ENCODE data around the gene NBPF1. TPM values are rescaled to one million over a fixed set of nuclear protein-coding genes. Genes with fewer than 3 reads are reported as not detected.
"Not testable (repeated sequence)": the region's sequence is repeated elsewhere in the genome, so short reads cannot be mapped to it uniquely, and the experiment has no call there.

The NBPF1 gene
- polyA plus RNA-seq, 1 experiment: 28.3 TPM

DNA sequence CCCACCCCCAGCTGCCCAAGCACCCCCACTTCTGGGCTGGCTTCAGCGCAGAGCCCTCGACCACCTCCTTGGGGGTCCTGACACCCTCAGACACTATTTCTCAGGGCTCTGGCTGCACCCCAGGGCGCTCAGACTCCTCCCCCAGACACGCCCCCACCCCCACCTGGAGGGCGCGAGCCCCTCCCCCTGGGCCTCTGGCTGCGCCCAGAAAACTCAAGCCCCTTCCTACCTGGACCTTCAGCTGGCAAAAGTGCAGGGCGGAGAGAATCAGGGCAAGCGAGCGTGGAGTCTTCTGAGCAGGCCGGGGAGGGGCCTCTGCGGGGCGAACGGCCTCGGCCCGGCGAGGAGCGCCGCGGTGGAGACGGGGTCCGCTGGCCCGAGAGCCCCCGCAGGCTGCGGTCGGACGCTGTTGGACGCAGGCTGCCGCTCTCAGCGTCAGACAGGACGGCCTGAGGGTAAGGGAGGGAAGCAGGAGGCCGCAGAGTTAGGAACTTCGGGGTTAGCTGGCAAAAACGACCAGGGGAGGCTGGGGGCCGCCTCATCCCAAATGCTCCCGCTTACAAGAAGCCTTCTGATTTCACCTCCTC, 17.4 kb upstream of the NBPF1 start:
- TF ChIP-seq, protein P1, sequence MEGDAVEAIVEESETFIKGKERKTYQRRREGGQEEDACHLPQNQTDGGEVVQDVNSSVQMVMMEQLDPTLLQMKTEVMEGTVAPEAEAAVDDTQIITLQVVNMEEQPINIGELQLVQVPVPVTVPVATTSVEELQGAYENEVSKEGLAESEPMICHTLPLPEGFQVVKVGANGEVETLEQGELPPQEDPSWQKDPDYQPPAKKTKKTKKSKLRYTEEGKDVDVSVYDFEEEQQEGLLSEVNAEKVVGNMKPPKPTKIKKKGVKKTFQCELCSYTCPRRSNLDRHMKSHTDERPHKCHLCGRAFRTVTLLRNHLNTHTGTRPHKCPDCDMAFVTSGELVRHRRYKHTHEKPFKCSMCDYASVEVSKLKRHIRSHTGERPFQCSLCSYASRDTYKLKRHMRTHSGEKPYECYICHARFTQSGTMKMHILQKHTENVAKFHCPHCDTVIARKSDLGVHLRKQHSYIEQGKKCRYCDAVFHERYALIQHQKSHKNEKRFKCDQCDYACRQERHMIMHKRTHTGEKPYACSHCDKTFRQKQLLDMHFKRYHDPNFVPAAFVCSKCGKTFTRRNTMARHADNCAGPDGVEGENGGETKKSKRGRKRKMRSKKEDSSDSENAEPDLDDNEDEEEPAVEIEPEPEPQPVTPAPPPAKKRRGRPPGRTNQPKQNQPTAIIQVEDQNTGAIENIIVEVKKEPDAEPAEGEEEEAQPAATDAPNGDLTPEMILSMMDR (IDR thresholded peaks at IDR 0.05; ENCODE audit: insufficient read depth, low read depth, low read length): no peak
- no peak for DNase-seq (ENCODE audit: low read depth)
- Histone ChIP-seq H3K27me3 (ENCODE audit: control insufficient read depth, insufficient read depth, low read length) (no peaks in the 10 kb centered on the region), H3K4me3 (ENCODE audit: low read depth, low read length) (no peak overlapping the region), H3K36me3 (ENCODE audit: control insufficient read depth, insufficient read depth, low read length) (peaks cover 53% of the 10 kb centered on the region)
- CTCF ChIA-PET: interaction anchor here (0.8 to 3.0 kb wide), 3 partner anchors 10 to 78 kb away, joined by 3 to 13 read pairs (median 7); no protein-coding TSS in a partner anchor
- POLR2A ChIA-PET: no interaction called here

DNA sequence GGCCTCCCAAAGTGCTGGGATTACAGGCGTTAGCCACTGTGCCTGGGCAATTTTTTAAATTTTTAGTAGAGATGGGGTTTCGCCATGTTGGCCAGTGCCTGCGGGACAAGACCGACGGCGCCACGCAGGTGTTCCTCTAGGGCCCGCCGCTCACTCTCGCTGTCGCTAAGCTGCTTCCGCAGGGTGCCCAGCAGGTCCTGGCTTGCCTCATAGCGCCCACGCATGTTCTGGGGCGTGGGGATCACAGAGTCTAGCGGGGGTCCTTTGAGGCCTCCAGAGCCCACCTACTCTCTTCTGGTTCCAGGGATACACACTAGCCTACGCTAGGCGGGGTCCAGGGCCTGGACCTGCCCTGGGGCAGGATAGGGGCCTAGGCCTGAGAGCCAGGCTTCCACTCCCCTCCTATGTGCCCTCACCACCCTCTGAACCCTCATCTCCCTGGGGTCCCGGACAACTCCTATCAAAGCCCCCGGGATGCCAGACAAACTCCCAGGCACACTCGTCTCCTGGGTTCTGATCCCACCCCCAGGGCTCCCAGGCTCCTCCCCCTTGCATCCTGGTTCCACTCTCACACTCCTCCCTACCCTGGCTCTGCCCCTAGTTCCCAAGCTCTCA, 16.7 kb upstream of the NBPF1 start:
- H3K27me3 ChIP-seq (ENCODE audit: control insufficient read depth, insufficient read depth, low read length); DNase-seq (ENCODE audit: low read depth); H3K4me3 ChIP-seq (ENCODE audit: low read depth, low read length): not testable (repeated sequence)
- ChIA-PET POLR2A (interaction anchor here (0.5 kb wide), 1 partner anchor 116 kb away, joined by 4 read pairs; no protein-coding TSS in a partner anchor), CTCF (interaction anchor here (2.3 to 3.0 kb wide), 2 partner anchors 9 to 14 kb away, joined by 7 to 13 read pairs; no protein-coding TSS in a partner anchor)
- H3K36me3 ChIP-seq (ENCODE audit: control insufficient read depth, insufficient read depth, low read length): peaks cover 58% of the 10 kb centered on the region

DNA sequence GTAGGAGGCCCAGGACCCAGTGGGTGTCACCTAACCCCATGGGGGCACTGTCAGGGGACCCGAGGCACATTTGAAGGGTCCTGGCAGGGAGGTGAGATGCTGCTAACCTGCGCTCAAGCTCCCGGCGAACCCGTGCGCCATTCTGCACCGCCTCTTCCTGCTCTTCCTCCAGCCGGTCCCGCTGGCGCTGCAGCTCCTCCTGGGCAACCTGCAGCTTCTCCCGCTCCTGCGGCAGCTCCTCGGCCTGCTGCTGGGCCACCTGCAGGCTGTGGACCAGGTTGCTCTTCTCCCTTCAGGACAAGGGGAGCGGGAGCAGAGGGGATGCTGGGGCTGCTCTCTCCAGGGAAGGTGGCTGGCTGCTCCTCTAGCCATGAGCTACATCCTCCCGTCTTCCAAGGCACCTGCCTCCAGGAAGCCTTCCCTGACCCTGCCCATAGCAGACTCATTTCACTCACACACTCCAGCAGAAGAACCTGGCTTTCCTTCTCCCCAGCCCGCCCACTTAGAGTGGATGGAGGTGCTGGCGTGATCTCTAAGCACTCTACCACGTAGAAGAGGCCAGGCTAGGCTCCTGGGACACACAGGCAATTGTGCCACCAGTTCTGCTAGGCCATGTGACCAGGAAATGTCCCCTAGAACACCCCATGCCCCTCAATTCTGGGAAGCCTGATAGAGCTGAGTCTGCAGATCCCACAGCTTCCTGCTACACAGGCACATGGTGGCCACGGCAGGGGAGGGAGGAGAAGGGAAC, 15.2 kb upstream of the NBPF1 start:
- Histone ChIP-seq H3K27me3 (ENCODE audit: control insufficient read depth, insufficient read depth, low read length) (no peaks in the 10 kb centered on the region), H3K36me3 (ENCODE audit: control insufficient read depth, insufficient read depth, low read length) (peaks cover 59% of the 10 kb centered on the region), H3K4me3 (ENCODE audit: low read depth, low read length) (no peak overlapping the region)
- CTCF ChIA-PET: interaction anchor here (0.7 to 3.0 kb wide), 4 partner anchors 8 to 19 kb away, joined by 3 to 13 read pairs (median 4); no protein-coding TSS in a partner anchor
- POLR2A ChIA-PET: no interaction called here
- TF ChIP-seq, protein P1 (IDR thresholded peaks at IDR 0.05; ENCODE audit: insufficient read depth, low read depth, low read length): no peak
- no peak for DNase-seq (ENCODE audit: low read depth)

DNA sequence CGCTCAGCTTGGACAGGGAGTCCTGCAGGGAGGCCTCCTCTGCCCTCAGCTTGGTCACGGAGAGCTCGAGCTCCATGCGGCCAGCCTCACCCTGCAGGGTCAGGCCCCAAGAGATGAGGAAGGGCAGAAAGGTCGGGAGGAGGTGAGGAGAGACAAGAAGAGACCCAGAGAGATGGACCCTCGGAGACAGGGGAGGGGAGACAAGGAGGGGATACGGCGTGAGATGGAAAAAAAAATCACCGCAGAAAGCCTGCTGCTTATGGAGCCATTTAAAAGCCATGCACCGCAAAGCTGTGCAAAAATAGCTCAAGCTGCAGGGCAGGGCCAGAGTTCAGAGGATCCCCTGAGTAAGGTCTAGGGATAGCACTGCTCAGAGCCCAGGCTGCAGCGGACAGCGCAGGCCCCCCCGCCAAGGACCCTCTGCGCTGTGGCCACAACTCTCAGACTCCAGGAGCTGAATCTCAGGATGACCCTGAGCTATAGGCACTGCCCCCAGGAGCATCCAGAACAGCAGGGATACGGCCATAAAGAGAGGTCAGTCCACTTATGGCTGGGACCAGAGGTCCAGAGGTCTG, 13.1 kb upstream of the NBPF1 start:
- DNase-seq (ENCODE audit: low read depth); H3K27me3 ChIP-seq (ENCODE audit: control insufficient read depth, insufficient read depth, low read length); POLR2A ChIA-PET; H3K4me3 ChIP-seq (ENCODE audit: low read depth, low read length): not testable (repeated sequence)
- H3K36me3 ChIP-seq (ENCODE audit: control insufficient read depth, insufficient read depth, low read length): peaks cover 46% of the 10 kb centered on the region
- CTCF ChIA-PET: interaction anchor here (0.8 to 7.1 kb wide), 9 partner anchors 12 to 325 kb away, joined by 3 to 92 read pairs (median 4); partner anchors contain the start of gene NBPF1

DNA sequence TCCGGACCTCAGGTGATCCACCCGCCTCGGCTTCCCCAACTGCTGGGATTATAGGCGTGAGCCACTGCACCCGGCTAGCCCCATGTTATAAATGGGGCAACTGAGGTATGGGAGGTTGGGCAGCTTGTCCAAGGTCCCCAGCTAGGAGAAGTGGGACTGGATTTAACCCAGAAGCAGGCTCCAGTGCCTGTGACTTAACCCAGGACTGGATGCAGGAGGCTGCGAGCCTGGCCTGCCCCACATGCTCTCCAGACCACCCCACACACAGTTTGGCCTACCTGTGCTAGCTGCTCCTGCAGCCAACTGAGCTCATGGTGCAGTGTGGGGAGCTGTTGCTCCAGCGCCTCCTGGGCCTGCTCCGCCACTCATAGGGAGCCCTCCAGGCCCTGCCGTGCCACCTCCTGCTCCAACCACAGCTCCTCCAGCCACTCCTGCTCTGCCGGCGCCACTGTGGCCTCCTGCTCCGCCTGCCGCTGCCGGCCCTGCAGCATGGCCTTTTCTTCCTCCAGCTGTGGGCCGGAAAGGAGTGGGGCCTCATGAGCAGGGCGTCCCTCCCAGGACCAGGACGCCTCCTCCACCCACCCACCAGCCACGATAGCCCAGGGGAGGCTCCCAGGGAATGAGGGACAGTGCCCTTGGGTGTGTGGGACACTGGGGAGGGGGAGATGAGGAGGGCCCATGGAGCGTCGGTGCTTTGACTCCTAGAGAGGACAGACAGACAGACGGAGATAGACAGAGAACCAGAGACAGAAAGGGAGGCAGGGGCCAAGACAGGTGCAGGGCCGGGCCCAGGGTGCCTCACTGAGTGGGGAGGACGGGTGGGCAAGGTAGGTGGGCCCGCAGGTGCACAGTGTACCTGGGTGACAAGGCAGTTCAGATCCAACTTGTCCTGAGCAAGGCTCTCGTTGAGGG, 12.4 kb upstream of the NBPF1 start:
- H3K27me3 ChIP-seq (ENCODE audit: control insufficient read depth, insufficient read depth, low read length): no peaks in the 10 kb centered on the region
- no peak for DNase-seq (ENCODE audit: low read depth)
- TF ChIP-seq, protein P1 (IDR thresholded peaks at IDR 0.05; ENCODE audit: insufficient read depth, low read depth, low read length): no peak
- POLR2A ChIA-PET: no interaction called here
- H3K4me3 ChIP-seq (ENCODE audit: low read depth, low read length): no peak overlapping the region
- H3K36me3 ChIP-seq (ENCODE audit: control insufficient read depth, insufficient read depth, low read length): peaks cover 38% of the 10 kb centered on the region
- CTCF ChIA-PET: interaction anchor here (1.0 to 7.1 kb wide), 13 partner anchors 9 to 326 kb away, joined by 3 to 92 read pairs (median 7); partner anchors contain the start of gene NBPF1

DNA sequence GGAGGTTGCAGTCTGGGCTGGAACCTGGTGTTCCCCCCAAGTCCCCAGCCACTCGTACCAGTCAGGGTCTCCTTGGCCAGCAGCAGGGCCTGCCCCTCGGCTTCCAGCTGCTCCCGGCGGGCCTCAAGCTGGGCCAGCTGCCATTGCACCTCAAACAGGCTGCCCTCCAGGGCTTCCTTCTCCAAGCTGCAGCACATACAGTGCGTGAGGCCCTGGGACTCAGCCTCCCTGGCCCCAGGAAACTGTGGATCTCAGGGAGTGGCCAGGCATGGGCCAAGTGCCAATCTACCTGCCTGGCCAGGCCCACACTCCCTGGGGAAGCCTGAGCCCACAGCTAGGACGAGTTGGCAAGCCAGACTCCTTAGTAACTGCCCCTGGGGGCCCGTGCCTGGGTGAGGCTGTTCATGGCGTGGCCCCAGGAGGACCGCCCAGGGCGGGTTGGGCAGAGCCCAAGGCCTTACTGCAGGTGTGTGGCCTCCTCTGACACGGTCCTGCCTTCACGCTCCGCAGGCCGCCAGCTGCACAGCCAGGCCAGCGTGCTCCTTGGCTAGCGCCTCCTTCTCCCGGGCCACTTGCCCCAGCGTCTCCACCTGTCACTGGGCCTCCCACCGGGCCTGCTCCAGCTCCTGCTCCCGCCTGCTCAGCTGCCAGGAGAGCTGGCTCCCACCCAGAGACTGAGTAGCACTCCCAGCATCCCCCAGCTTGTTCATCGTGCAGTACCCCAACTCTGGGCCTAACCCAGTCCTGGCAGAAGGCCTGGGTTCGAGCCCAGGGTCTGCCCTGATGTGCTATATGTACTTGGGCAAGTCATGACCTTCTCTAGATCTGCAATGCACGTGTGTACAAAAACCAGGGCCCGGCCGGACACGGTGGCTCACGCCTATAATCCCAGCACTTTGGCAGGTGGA, 10.7 kb upstream of the NBPF1 start:
- not testable (repeated sequence) for DNase-seq (ENCODE audit: low read depth); H3K4me3 ChIP-seq (ENCODE audit: low read depth, low read length); H3K27me3 ChIP-seq (ENCODE audit: control insufficient read depth, insufficient read depth, low read length)
- ChIA-PET POLR2A (interaction anchor here (0.7 kb wide), 1 partner anchor 8 kb away, joined by 12 read pairs; no protein-coding TSS in a partner anchor), CTCF (interaction anchor here (0.6 to 7.1 kb wide), 13 partner anchors 10 to 327 kb away, joined by 3 to 92 read pairs (median 8); partner anchors contain the start of gene NBPF1)
- H3K36me3 ChIP-seq (ENCODE audit: control insufficient read depth, insufficient read depth, low read length): peaks cover 30% of the 10 kb centered on the region

DNA sequence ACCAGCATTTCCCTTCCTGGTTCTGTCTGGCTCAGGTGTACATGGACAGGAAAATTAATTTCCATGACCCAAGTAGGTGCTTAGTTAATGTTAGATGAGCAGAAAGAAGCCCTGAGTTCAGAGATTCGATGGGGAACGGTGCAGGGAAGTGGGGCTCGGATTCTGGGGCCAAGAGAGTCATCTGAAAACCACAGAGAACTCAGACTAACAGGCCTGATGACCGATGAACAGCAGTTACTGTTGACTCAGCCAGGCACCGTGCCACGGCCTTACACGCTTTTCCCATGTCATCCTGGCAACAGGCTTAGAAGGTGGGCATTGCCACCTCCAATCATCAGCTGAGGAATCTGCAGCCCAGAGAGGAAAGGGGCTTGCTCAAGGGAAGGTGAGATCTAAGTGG, 10.0 kb upstream of the NBPF1 start:
- H3K4me3 ChIP-seq (ENCODE audit: low read depth, low read length); DNase-seq (ENCODE audit: low read depth); POLR2A ChIA-PET; H3K27me3 ChIP-seq (ENCODE audit: control insufficient read depth, insufficient read depth, low read length): not testable (repeated sequence)
- H3K36me3 ChIP-seq (ENCODE audit: control insufficient read depth, insufficient read depth, low read length): peaks cover 28% of the 10 kb centered on the region
- CTCF ChIA-PET: interaction anchor here (1.6 to 7.1 kb wide), 6 partner anchors 9 to 328 kb away, joined by 5 to 92 read pairs (median 30); partner anchors contain the start of gene NBPF1

All from BJ (cell line).